ENCODE results near the gene PPT1.

DNA sequence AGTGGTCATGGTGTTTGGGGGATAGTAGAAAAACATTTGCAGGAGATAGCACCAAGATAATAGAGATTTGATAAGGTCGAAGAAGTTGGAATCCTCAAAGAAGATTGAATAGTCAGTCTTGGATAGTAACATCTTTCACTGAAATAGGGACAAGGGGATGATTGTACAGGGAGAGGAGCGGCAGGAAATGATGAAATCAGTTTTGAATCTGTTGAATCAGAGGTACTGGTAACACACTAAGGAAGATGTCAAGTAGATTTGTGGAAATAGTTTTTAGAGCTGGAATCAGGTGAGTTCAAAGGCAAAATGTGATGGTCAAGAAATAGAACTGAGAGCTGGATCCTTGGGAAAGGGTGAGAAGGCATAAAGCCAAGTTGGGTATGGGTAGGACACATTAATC, 30.0 kb downstream of the PPT1 start:
- TF ChIP-seq EZH2 (IDR thresholded peaks at IDR 0.05; ENCODE audit: low read depth) = no peak
- TF ChIP-seq, protein P1, sequence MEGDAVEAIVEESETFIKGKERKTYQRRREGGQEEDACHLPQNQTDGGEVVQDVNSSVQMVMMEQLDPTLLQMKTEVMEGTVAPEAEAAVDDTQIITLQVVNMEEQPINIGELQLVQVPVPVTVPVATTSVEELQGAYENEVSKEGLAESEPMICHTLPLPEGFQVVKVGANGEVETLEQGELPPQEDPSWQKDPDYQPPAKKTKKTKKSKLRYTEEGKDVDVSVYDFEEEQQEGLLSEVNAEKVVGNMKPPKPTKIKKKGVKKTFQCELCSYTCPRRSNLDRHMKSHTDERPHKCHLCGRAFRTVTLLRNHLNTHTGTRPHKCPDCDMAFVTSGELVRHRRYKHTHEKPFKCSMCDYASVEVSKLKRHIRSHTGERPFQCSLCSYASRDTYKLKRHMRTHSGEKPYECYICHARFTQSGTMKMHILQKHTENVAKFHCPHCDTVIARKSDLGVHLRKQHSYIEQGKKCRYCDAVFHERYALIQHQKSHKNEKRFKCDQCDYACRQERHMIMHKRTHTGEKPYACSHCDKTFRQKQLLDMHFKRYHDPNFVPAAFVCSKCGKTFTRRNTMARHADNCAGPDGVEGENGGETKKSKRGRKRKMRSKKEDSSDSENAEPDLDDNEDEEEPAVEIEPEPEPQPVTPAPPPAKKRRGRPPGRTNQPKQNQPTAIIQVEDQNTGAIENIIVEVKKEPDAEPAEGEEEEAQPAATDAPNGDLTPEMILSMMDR (conservative IDR thresholded peaks at IDR 0.05) = no peak

All from PC-9 (cell line).